HepG2 (cell line): ENCODE data around the gene BPIFA1. TPM values are rescaled to one million over a fixed set of nuclear protein-coding genes. Genes with fewer than 3 reads are reported as not detected.

ENCODE experiments used
- AKAP8 ChIP-seq: sonication (generic); formaldehyde crosslinking; IDR thresholded peaks from 2 replicates; pipeline ENCODE4 v1.5.1; 2020; ENCODE audit warnings: mild to moderate bottlenecking, missing genetic modification reagents
- ARNT2 ChIP-seq: sonication (generic); formaldehyde crosslinking; IDR thresholded peaks from 2 replicates; pipeline ENCODE4 v1.8.0; 2022; ENCODE audit warnings: mild to moderate bottlenecking, low read depth, missing genetic modification reagents, moderate library complexity
- CENPT ChIP-seq: sonication (generic); formaldehyde crosslinking; IDR thresholded peaks from 2 replicates; pipeline ENCODE4 v1.8.0; 2022; ENCODE audit warnings: low read depth, mild to moderate bottlenecking, moderate library complexity, missing genetic modification reagents
- ERF ChIP-seq: IDR thresholded peaks from 2 replicates; pipeline ENCODE4 v1.6.1; 2018; ENCODE audit warnings: missing biosample characterization, missing genetic modification reagents
- FOSL2 ChIP-seq: sonication (generic); formaldehyde crosslinking; IDR thresholded peaks from 2 replicates; pipeline ENCODE4 v1.4.0; 2020; ENCODE audit warnings: missing genetic modification reagents
- FOXA3 ChIP-seq: IDR thresholded peaks from 2 replicates; pipeline ENCODE4 v1.6.1; 2016; ENCODE audit warnings: missing genetic modification reagents, missing compliant biosample characterization
- GTF3A ChIP-seq: sonication (generic); formaldehyde crosslinking; conservative IDR thresholded peaks from 2 replicates; pipeline ENCODE4 v1.4.0; 2020; ENCODE audit warnings: mild to moderate bottlenecking, missing genetic modification reagents
- HNRNPUL1 ChIP-seq: fragments of 200-400 bp; formaldehyde crosslinking; IDR thresholded peaks from 2 replicates; pipeline ENCODE4 v1.6.1; 2017; ENCODE audit warnings: low read depth, mild to moderate bottlenecking, low read length, moderate library complexity
- KDM6A ChIP-seq: IDR thresholded peaks from 2 replicates; pipeline ENCODE4 v1.6.1; 2016; ENCODE audit warnings: low read depth
- MEF2D ChIP-seq: sonication (generic); formaldehyde crosslinking; IDR thresholded peaks from 2 replicates; pipeline ENCODE4 v1.5.1; 2020; ENCODE audit warnings: mild to moderate bottlenecking, missing genetic modification reagents
- MXI1 ChIP-seq: IDR thresholded peaks from 3 replicates; pipeline ENCODE4 v1.6.1; 2012; ENCODE audit warnings: low read depth, low read length, inconsistent platforms, borderline replicate concordance
- NFIB ChIP-seq: sonication (generic); formaldehyde crosslinking; IDR thresholded peaks from 2 replicates; pipeline ENCODE4 v1.9.0; 2021; ENCODE audit warnings: missing genetic modification reagents, mild to moderate bottlenecking, borderline replicate concordance
- NPAS2 ChIP-seq: sonication (generic); formaldehyde crosslinking; IDR thresholded peaks from 2 replicates; pipeline ENCODE4 v1.8.0; 2022; ENCODE audit warnings: mild to moderate bottlenecking, missing genetic modification reagents, borderline replicate concordance
- POGZ ChIP-seq: sonication (generic); formaldehyde crosslinking; IDR thresholded peaks from 2 replicates; pipeline ENCODE4 v1.4.0; 2020; ENCODE audit warnings: mild to moderate bottlenecking, missing genetic modification reagents
- TARDBP ChIP-seq: sonication (generic); formaldehyde crosslinking; IDR thresholded peaks from 2 replicates; pipeline ENCODE4 v1.8.0; 2022; ENCODE audit warnings: mild to moderate bottlenecking, missing genetic modification reagents
- ZFP36L1 ChIP-seq: sonication (generic); formaldehyde crosslinking; IDR thresholded peaks from 2 replicates; pipeline ENCODE4 v1.8.0; 2022; ENCODE audit warnings: mild to moderate bottlenecking, missing genetic modification reagents, moderate library complexity
- ZNF235 ChIP-seq: sonication (generic); formaldehyde crosslinking; IDR thresholded peaks from 2 replicates; pipeline ENCODE4 v1.8.1; 2023; ENCODE audit warnings: mild to moderate bottlenecking, missing genetic modification reagents, borderline replicate concordance
- ZNF3 ChIP-seq: IDR thresholded peaks from 2 replicates; pipeline ENCODE4 v1.7.0; 2017; ENCODE audit warnings: inconsistent platforms
- ZNF460 ChIP-seq: sonication (generic); formaldehyde crosslinking; IDR thresholded peaks from 2 replicates; pipeline ENCODE4 v1.5.1; 2020; ENCODE audit warnings: missing genetic modification reagents, mild to moderate bottlenecking, borderline replicate concordance
- ZNF781 ChIP-seq: sonication (generic); formaldehyde crosslinking; IDR thresholded peaks from 2 replicates; pipeline ENCODE4 v1.5.1; 2020; ENCODE audit warnings: borderline replicate concordance, mild to moderate bottlenecking, missing genetic modification reagents; ENCODE audit errors: not compliant biosample characterization
- polyA plus RNA-seq, 8 experiments: library from polyadenylated mRNA; depleted of rRNA in 3 of 8; stranded (reverse) in 7 of 8; unstranded in 1 of 8; fragments of >200 nt; fragmentation: Illumina TruSeq in 4 of 8; extraction: Trizol in 4 of 8; gene quantifications; 2 replicates each; pipeline versions ENCODE4 v1.2.1 to v1.2.3, GENCODE V29; 2011 to 2016; ENCODE audit warnings: low read depth in 4 of 8, missing spikeins in 1 of 8, mixed read lengths in 1 of 8; ENCODE audit not compliant: insufficient read depth in 1 of 8
- total RNA-seq, 5 experiments: library from RNA; depleted of rRNA; stranded (reverse); fragments of >200 nt; fragmentation: Illumina TruSeq; extraction: Trizol; gene quantifications; 2 replicates each; pipeline ENCODE4 v1.2.3, GENCODE V29; 2016; ENCODE audit warnings: low read depth in 1 of 5
- TF ChIP-seq, protein P1 (sequence below): sonication (generic); formaldehyde crosslinking; conservative IDR thresholded peaks from 2 replicates; pipeline ENCODE4 v1.4.0; 2020; ENCODE audit warnings: missing genetic modification reagents
- TF ChIP-seq, protein P2 (sequence below): sonication (generic); formaldehyde crosslinking; IDR thresholded peaks from 2 replicates; pipeline ENCODE4 v1.5.0; 2020; ENCODE audit warnings: mild to moderate bottlenecking, missing genetic modification reagents, moderate library complexity
- TF ChIP-seq, protein P3 (sequence below): sonication (generic); formaldehyde crosslinking; IDR thresholded peaks from 2 replicates; pipeline ENCODE4 v1.5.1; 2020; ENCODE audit warnings: mild to moderate bottlenecking, missing genetic modification reagents, borderline replicate concordance
- TF ChIP-seq, protein P4 (sequence below): IDR thresholded peaks from 2 replicates; pipeline ENCODE4 v1.6.1; 2016; ENCODE audit warnings: low read depth, control low read depth
- TF ChIP-seq, protein P5 (sequence below): sonication (generic); formaldehyde crosslinking; IDR thresholded peaks from 2 replicates; pipeline ENCODE4 v1.4.0; 2020; ENCODE audit warnings: mild to moderate bottlenecking, missing genetic modification reagents

The BPIFA1 gene
- total and polyA plus RNA-seq, 2 of the 13 experiments (the other 11 are each of a cell fraction or from before 2014, with no cell fraction given): not detected

DNA sequence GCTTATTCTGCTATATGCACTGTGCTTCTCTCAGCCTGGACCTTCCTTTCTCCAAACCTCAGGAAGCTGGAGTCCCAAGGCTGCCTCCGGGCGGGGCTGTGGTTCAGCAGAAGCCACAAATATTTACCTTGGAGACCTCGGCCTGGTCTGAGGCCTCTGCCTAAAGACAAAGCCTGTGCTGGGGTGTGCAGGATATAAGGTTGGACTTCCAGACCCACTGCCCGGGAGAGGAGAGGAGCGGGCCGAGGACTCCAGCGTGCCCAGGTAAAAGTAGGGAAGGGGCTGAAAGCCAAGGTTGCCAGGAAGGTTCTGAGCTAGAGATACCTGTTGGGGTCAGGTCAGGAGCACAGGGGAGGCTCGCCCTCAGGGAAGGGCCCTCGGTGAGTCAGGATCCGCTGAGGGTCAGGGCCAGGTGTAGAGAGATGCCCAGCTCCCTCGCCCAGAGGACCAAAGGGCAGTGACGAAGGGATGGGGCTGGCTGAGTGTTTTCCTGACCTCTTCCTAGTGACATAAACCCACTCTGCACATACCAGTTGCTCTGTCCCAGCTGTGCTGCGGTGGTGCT, 47.3 kb downstream of the BPIFA1 start, which contains the start of gene BPIFB1 (continued):
- 0 out of 2 replicates have a peak, but pooled peaks have one; percentile 30 for TF ChIP-seq ZFP36L1 (CRISPR knock-in tag)
- TF ChIP-seq NPAS2 (CRISPR knock-in tag): no peak
- TF ChIP-seq, protein P1, sequence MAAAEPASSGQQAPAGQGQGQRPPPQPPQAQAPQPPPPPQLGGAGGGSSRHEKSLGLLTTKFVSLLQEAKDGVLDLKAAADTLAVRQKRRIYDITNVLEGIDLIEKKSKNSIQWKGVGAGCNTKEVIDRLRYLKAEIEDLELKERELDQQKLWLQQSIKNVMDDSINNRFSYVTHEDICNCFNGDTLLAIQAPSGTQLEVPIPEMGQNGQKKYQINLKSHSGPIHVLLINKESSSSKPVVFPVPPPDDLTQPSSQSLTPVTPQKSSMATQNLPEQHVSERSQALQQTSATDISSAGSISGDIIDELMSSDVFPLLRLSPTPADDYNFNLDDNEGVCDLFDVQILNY (CRISPR knock-in tag): 0 out of 2 replicates have a peak, but pooled peaks have one; percentile 43
- TF ChIP-seq, protein P2, sequence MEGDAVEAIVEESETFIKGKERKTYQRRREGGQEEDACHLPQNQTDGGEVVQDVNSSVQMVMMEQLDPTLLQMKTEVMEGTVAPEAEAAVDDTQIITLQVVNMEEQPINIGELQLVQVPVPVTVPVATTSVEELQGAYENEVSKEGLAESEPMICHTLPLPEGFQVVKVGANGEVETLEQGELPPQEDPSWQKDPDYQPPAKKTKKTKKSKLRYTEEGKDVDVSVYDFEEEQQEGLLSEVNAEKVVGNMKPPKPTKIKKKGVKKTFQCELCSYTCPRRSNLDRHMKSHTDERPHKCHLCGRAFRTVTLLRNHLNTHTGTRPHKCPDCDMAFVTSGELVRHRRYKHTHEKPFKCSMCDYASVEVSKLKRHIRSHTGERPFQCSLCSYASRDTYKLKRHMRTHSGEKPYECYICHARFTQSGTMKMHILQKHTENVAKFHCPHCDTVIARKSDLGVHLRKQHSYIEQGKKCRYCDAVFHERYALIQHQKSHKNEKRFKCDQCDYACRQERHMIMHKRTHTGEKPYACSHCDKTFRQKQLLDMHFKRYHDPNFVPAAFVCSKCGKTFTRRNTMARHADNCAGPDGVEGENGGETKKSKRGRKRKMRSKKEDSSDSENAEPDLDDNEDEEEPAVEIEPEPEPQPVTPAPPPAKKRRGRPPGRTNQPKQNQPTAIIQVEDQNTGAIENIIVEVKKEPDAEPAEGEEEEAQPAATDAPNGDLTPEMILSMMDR (CRISPR knock-in tag): peak; percentile 52
- TF ChIP-seq, protein P3, sequence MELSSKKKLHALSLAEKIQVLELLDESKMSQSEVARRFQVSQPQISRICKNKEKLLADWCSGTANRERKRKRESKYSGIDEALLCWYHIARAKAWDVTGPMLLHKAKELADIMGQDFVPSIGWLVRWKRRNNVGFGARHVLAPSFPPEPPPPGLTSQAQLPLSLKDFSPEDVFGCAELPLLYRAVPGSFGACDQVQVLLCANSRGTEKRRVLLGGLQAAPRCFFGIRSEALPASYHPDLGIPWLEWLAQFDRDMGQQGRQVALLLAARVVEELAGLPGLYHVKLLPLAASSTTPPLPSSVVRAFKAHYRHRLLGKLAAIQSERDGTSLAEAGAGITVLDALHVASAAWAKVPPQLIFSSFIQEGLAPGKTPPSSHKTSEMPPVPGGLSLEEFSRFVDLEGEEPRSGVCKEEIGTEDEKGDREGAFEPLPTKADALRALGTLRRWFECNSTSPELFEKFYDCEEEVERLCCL (CRISPR knock-in tag): 0 out of 2 replicates have a peak, but pooled peaks have one; percentile 52
- TF ChIP-seq, protein P4, sequence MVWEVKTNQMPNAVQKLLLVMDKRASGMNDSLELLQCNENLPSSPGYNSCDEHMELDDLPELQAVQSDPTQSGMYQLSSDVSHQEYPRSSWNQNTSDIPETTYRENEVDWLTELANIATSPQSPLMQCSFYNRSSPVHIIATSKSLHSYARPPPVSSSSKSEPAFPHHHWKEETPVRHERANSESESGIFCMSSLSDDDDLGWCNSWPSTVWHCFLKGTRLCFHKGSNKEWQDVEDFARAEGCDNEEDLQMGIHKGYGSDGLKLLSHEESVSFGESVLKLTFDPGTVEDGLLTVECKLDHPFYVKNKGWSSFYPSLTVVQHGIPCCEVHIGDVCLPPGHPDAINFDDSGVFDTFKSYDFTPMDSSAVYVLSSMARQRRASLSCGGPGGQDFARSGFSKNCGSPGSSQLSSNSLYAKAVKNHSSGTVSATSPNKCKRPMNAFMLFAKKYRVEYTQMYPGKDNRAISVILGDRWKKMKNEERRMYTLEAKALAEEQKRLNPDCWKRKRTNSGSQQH: peak; percentile 20; the same call in 1 of the 2 replicates
- peak; percentile 64; the same call in 1 of the 2 replicates for TF ChIP-seq ERF
- 0 out of 2 replicates have a peak, but pooled peaks have one; percentile 34 for TF ChIP-seq CENPT (CRISPR knock-in tag)
- no peak for TF ChIP-seq GTF3A (CRISPR knock-in tag)
- TF ChIP-seq FOXA3 (CRISPR knock-in tag): peak; percentile 38
- TF ChIP-seq POGZ (CRISPR knock-in tag): 0 out of 2 replicates have a peak, but pooled peaks have one; percentile 20
- no peak for TF ChIP-seq ZNF3 (CRISPR knock-in tag)
- peak; percentile 59; the same call in 1 of the 2 replicates for TF ChIP-seq MEF2D
- TF ChIP-seq, protein P5, sequence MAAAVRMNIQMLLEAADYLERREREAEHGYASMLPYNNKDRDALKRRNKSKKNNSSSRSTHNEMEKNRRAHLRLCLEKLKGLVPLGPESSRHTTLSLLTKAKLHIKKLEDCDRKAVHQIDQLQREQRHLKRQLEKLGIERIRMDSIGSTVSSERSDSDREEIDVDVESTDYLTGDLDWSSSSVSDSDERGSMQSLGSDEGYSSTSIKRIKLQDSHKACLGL: peak; percentile 66; the same call in 1 of the 2 replicates
- TF ChIP-seq ZNF460: no peak
- TF ChIP-seq AKAP8 (CRISPR knock-in tag): no peak
- TF ChIP-seq ZNF235 (CRISPR knock-in tag): no peak
- peak; percentile 63; the same call in 1 of the 2 replicates for TF ChIP-seq TARDBP (CRISPR knock-in tag)
- TF ChIP-seq ARNT2 (CRISPR knock-in tag): 0 out of 2 replicates have a peak, but pooled peaks have one; percentile 36
- TF ChIP-seq NFIB: no peak
- TF ChIP-seq MXI1: peak; percentile 34; the same call in 1 of the 3 replicates
- TF ChIP-seq HNRNPUL1: no peak
- TF ChIP-seq KDM6A (CRISPR knock-in tag): 0 out of 2 replicates have a peak, but pooled peaks have one; percentile 51
- peak; percentile 65 for TF ChIP-seq FOSL2 (CRISPR knock-in tag)
- peak; percentile 17 for TF ChIP-seq ZNF781 (CRISPR knock-in tag)
